Nephron progenitor cell (in vitro differentiated cells): ENCODE results near the gene JDP2.

Source experiments
- DNase-seq: peaks from one replicate; pipeline ENCODE4 v3.0.0; 2021
- H3K27ac Mint-ChIP-seq: 2 replicates; pipeline ENCODE4 v1.8.0; 2021; ENCODE audit warnings: mild to moderate bottlenecking, moderate library complexity, mixed read lengths
- H3K27me3 Mint-ChIP-seq: 2 replicates; pipeline ENCODE4 v1.8.0; 2021; ENCODE audit warnings: mild to moderate bottlenecking, low read depth, mixed read lengths; ENCODE audit not compliant: poor library complexity
- H3K36me3 Mint-ChIP-seq: 2 replicates; pipeline ENCODE4 v1.8.0; 2021; ENCODE audit warnings: low read depth, mixed read lengths
- H3K4me1 Mint-ChIP-seq: 2 replicates; pipeline ENCODE4 v1.8.0; 2021; ENCODE audit warnings: mixed read lengths
- H3K4me3 Mint-ChIP-seq: 2 replicates; pipeline ENCODE4 v1.8.0; 2021; ENCODE audit warnings: mild to moderate bottlenecking, moderate library complexity, mixed read lengths
- H3K9me3 Mint-ChIP-seq: 2 replicates; pipeline ENCODE4 v1.8.0; 2021; ENCODE audit warnings: mild to moderate bottlenecking, moderate library complexity, mixed read lengths
- TF ChIP-seq, protein P1 (sequence below): fragments of 200-600 bp; sonication (generic); IDR thresholded peaks from 2 replicates; pipeline ENCODE4 v1.5.0; 2021; ENCODE audit warnings: antibody characterized with exemption

JDP2 gene

DNA sequence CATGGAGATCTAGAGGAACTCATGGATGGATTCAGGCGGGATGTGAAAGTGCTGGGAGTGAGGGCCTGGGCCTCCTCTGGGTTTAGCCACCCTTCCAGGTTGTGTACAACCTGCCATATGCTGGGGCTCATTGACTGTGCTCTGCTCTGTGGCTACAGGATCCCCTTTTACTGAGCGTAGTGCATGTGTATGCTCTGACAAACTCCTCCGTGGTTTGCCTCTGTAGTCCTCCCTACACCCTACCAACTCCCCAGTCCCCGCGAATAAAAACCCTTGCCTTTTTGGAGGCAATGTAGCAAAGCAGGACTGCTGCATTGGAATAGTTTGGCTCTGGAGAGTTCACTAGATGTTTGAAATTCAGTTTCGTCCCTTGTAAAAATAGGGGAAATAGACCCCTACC, 17.4 kb downstream of the JDP2 start:
- no peaks in the 10 kb centered on the region for H3K27me3 Mint-ChIP-seq
- H3K4me3 Mint-ChIP-seq: no peak overlapping the region
- no peak for DNase-seq
- H3K27ac Mint-ChIP-seq: no peak overlapping the region
- peaks cover 44% of the 10 kb centered on the region for H3K36me3 Mint-ChIP-seq
- peaks cover 47% of the 10 kb centered on the region for H3K4me1 Mint-ChIP-seq
- H3K9me3 Mint-ChIP-seq: no peaks in the 10 kb centered on the region
- TF ChIP-seq, protein P1, sequence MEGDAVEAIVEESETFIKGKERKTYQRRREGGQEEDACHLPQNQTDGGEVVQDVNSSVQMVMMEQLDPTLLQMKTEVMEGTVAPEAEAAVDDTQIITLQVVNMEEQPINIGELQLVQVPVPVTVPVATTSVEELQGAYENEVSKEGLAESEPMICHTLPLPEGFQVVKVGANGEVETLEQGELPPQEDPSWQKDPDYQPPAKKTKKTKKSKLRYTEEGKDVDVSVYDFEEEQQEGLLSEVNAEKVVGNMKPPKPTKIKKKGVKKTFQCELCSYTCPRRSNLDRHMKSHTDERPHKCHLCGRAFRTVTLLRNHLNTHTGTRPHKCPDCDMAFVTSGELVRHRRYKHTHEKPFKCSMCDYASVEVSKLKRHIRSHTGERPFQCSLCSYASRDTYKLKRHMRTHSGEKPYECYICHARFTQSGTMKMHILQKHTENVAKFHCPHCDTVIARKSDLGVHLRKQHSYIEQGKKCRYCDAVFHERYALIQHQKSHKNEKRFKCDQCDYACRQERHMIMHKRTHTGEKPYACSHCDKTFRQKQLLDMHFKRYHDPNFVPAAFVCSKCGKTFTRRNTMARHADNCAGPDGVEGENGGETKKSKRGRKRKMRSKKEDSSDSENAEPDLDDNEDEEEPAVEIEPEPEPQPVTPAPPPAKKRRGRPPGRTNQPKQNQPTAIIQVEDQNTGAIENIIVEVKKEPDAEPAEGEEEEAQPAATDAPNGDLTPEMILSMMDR: no peak

DNA sequence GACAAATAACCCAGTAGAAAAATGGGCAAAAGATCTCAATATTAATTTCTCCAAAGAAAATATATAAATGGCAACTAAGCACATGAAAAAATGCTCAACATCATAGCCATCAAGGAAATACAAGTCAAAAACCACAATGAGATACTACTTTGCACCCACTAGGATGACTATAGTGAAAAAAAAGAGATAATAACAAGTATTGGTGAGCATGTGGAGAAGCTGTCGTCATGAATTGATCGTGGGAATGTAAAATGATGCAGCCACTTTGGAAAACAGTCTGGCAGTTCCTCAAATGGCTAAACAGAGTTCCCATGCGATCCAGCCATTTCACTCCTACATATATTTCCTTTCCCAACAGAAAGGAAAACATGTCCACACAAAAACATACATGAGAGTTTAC, 18.1 kb downstream of the JDP2 start:
- Mint-ChIP-seq H3K27me3 (no peaks in the 10 kb centered on the region), H3K9me3 (no peaks in the 10 kb centered on the region), H3K4me1 (peaks cover 49% of the 10 kb centered on the region), H3K36me3 (peaks cover 37% of the 10 kb centered on the region), H3K27ac (no peak overlapping the region), H3K4me3 (no peak overlapping the region)
- TF ChIP-seq, protein P1: no peak
- DNase-seq: no peak

DNA sequence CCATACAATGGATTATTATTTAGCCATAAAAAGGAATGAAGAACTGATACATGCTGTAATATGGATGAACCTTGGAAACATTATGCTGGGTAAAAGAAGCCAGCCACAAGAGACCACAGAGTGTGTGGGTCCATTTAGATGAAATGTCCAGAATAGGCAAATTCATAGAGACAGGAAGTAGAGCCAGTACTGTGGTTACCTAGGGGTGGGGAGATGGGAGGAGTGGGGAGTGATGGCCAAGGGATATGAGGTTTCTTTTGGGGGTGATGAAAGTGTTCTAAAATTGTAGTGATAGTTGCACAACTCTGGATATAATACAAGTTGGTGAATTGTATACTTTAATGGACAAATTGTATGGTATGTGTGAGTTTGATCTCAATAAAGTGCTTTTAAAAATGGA, 18.6 kb downstream of the JDP2 start:
- H3K27ac Mint-ChIP-seq: no peak overlapping the region
- no peak for DNase-seq
- peaks cover 2% of the 10 kb centered on the region for H3K27me3 Mint-ChIP-seq
- peaks cover 49% of the 10 kb centered on the region for H3K4me1 Mint-ChIP-seq
- TF ChIP-seq, protein P1: no peak
- no peaks in the 10 kb centered on the region for H3K9me3 Mint-ChIP-seq
- H3K4me3 Mint-ChIP-seq: no peak overlapping the region
- peaks cover 35% of the 10 kb centered on the region for H3K36me3 Mint-ChIP-seq

DNA sequence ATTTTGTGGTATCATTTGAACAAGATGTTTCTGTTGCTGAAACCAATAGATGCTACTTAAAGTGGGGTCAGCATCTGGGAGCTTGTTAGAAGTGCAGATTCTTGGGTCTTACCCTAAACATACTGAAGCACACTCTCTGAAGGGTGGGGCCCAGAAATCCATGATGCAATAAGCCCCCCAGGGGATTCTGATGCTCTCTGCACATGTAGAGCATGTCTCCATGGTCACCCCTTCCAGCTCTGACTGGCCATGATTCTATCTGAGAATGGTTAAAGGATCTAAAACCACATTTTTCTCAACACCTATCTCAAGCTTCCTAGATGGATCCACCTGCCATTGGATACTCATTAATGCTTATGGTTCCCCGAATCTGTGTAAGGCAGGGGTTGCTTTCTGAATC, 20.4 kb downstream of the JDP2 start:
- Mint-ChIP-seq H3K36me3 (peaks cover 19% of the 10 kb centered on the region), H3K27me3 (peaks cover 2% of the 10 kb centered on the region), H3K4me3 (no peak overlapping the region), H3K9me3 (no peaks in the 10 kb centered on the region), H3K4me1 (peaks cover 50% of the 10 kb centered on the region), H3K27ac (no peak overlapping the region)
- TF ChIP-seq, protein P1: no peak
- no peak for DNase-seq

DNA sequence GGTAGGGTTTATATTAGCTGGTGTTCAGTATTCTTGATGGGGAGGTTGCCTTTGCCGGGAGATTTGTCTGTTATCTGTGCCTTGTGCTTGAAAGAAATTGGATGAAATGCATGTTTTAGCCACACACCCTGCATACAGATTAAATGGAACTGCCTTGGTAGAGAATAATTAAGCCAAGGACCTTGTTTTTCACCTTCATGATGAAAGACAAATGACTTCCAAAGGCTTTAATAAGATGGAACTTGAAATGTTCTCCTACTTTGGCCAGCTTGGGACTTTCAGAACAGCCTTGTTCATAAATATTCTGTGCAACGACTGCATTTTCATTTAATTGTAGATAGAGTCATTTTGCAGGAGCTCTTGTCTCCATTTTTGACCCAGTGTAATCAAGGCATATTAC, 21.2 kb downstream of the JDP2 start:
- Mint-ChIP-seq H3K36me3 (peaks cover 15% of the 10 kb centered on the region), H3K9me3 (no peaks in the 10 kb centered on the region), H3K4me3 (no peak overlapping the region), H3K4me1 (peaks cover 55% of the 10 kb centered on the region), H3K27ac (no peak overlapping the region), H3K27me3 (peaks cover 2% of the 10 kb centered on the region)
- TF ChIP-seq, protein P1: no peak
- DNase-seq: no peak

DNA sequence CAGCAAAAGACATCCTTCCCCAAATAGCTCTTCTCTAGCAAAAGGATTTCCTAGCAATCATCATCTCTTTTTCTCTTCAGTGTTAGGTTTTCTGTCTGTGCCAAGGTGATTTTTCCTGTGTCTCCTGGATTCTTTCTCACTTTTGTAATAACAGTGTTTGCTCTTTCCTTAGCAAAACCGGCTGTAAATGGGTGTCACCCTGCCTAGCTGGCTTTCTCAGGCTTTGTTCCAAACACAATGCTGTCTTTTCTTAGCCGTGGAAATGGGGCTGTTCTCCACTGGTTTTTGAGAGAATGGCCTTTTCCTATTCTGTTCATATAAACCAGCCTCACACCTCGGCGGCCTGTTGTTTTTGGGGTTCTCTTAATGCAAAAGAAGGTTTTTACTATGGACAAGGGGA, 21.9 kb downstream of the JDP2 start:
- Mint-ChIP-seq H3K4me3 (no peak overlapping the region), H3K9me3 (no peaks in the 10 kb centered on the region), H3K4me1 (peaks cover 62% of the 10 kb centered on the region), H3K36me3 (peaks cover 13% of the 10 kb centered on the region), H3K27me3 (peaks cover 2% of the 10 kb centered on the region), H3K27ac (peak overlapping the region; percentile 25)
- DNase-seq: no peak
- TF ChIP-seq, protein P1: no peak
